GM18520 (cell line): ENCODE measurements around the gene KLF8.

Experiments used
- ATAC-seq: cut with Tn5 transposase; IDR thresholded peaks from one replicate; pipeline ENCODE4 v1.9.1; 2021; ENCODE audit not compliant: unreplicated experiment

Gene KLF8

DNA sequence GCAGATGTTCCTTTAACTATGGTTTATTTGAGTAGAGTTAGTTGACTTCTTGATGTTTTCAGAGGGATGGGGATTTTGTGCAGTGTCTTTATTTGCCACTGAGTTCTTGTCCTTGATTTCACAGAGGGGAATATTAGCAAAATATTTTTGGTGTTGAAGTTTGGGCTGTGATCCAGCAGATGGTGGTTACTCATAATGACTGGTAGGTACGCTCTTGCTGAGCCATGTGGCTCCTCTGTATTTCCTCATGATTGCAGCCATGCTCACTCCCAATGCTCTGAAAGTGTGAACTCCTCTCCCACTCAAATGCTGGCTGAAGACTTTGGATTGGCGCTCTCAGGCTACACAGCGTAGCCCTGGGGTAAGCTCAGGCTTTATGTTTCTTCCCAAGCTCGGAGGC is 77.7 kb downstream of the KLF8 start:
- no peak for ATAC-seq

DNA sequence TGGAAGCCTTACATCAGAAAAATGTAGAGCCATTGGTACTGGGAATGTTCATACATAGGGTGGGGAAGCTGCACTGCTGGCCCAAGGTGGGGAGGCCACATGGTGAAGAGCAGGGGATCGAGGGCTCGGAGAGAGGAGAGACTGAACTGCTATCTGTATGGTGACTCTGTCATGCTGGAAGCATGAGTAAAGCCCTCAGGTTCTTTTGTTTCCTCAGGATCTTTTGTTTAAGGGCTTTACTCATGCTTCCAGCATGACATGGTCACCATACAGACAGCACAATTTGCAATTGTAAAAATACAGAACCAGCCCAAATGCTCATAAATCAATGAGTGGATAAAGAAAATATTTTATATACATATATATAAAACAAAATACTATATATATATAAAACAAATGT is 78.4 kb downstream of the KLF8 start:
- ATAC-seq, result no peak

DNA sequence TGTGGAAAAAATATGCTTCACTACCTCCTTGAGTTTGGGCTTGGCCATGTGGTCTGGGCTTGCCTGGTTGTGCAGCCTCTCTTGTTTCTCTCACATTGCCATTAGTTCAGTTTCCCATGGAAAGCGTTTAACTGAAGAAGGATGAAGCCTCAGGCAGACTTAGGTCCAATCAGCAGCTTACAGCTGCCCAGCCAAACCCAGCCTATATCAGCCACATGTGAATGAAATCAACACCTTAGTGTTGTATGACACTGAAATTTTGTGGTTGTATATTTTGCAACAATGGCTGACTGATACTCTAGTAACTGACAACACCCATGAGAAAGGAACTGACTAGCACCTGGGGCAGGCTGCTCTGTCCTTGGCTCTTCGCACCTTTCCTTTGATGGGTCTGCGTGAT is 81.2 kb downstream of the KLF8 start:
- no peak for ATAC-seq

DNA sequence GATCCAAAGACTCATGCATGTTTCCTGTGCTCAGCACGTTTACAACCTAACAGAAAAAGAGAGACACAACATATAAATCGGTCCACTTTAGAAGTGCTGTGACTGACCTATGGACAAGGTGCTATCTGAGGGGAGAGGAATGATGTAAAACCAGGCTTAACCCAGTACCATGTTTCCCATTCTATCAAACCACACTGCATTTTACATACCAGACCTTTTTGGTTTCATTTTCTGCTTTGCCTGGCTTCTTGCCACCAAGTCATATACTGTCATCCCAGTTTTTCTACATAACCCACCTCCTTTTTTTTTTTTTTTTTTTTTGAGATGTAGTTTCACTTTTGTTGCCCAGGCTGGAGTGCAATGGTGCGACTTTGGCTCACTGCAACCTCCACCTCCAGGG is 82.2 kb downstream of the KLF8 start:
- no peak for ATAC-seq

DNA sequence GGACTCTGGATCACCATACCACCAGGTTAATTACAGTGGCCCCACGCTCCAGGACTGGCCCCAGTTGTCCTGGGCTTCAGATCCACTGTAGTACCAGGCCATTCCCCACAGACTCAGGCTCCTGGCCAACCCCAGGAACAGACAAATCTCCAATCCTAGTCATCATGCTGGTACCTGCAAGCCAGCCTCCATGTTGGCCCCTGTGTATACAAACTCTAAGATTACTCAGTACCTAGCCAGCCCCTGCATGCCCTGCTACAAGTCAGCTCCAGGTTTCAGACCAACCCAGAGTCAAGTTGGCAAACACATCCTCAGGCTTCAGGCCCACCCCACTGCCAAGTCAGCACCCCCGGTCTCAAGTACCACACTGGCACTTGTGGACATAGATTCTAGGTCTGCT is 85.9 kb downstream of the KLF8 start:
- ATAC-seq, result no peak

DNA sequence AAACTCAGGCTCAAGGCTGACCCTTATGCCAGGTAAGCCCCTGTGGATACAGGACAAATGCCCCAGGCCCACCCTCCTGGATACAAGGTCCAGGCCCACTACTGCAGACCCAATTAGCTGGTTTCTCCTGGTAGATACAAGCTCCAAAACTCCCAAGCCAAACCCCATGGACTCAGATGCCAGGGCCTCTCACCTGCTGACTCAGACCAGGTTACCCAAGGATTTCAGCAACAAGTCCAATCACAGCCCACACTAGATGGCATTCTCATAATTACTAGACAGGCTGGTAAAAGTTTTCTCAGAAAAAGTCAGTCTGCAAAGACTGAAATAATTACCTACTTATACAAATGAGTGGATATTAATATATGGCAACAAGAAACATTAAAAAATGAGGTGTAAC is 87.0 kb downstream of the KLF8 start:
- ATAC-seq, result no peak
